Epithelial cell of proximal tubule (primary cell): ENCODE data around the gene NR6A1. TPM values are rescaled to one million over a fixed set of nuclear protein-coding genes. Genes with fewer than 3 reads are reported as not detected.

ENCODE experiments used
- DNase-seq: peaks from one replicate; pipeline ENCODE4 v3.0.0-alpha.2; 2011; ENCODE audit warnings: low read depth
- H3K4me3 ChIP-seq: 2 replicates; pipeline ENCODE4 v1.5.1; 2011; ENCODE audit warnings: low read depth, mild to moderate bottlenecking, low read length
- CTCF ChIP-seq: conservative IDR thresholded peaks from 2 replicates; pipeline ENCODE4 v1.5.1; 2012; ENCODE audit warnings: low read depth, mild to moderate bottlenecking, low read length
- total RNA-seq: library from RNA; depleted of rRNA; stranded (reverse); fragments of >200 nt; gene quantifications from 2 replicates; pipeline ENCODE4 v1.2.3, GENCODE V29; 2015

NR6A1 gene
- total RNA-seq, 1 donor from 2014 or later, result 2.0 TPM

GRCh38 chr9:124706685-124707084 lies 64.4 kb downstream of the NR6A1 start:
- no peak for DNase-seq
- no peak for TF ChIP-seq CTCF
- H3K4me3 ChIP-seq, result no peak overlapping the region

- TF ChIP-seq CTCF, result no peak
- DNase-seq, result no peak
- no peak overlapping the region for H3K4me3 ChIP-seq
Measured at GRCh38 chr9:124699575-124699974, 71.5 kb downstream of the NR6A1 start.

- peak overlapping the region; percentile 31 for H3K4me3 ChIP-seq
- no peak for DNase-seq
- TF ChIP-seq CTCF, result no peak
Measured at GRCh38 chr9:124698265-124698664, 72.8 kb downstream of the NR6A1 start.

GRCh38 chr9:124697326-124698200 lies 73.5 kb downstream of the NR6A1 start:
- TF ChIP-seq CTCF, result no peak
- no peak overlapping the region for H3K4me3 ChIP-seq
- no peak for DNase-seq

GRCh38 chr9:124696101-124696500 lies 75.0 kb downstream of the NR6A1 start:
- no peak overlapping the region for H3K4me3 ChIP-seq
- DNase-seq, result no peak

GRCh38 chr9:124695280-124695890 lies 75.7 kb downstream of the NR6A1 start:
- TF ChIP-seq CTCF, result no peak
- no peak for DNase-seq
- H3K4me3 ChIP-seq, result no peak overlapping the region

More at GRCh38 chr9:124696101-124696500, 75.0 kb downstream of the NR6A1 start:
- no peak for TF ChIP-seq CTCF
